Measurements from ENCODE around the gene BCL11B. TPM values are rescaled to one million over a fixed set of nuclear protein-coding genes. Genes with fewer than 3 reads are reported as not detected.

BCL11B gene
- polyA plus RNA-seq, 4 donors: 0.60 to 3.1 (median 2.5) TPM

DNA sequence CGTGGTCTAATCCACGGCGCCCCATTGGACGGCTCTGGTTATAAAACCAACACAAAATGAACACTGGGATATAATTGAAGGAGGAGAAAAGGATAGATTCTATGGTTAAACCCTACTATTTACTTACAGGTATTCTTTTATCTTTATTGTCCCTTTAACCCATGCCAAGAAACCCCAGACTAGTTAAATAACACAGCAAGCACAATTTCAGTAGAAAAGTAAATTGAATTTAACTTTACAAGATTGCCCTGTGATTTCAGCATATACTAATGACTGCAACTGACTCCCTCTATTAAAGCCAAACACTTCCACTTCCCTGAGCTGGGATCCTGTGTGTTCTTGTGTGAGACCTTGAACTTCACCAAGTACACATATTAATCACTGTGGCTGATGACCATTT lies 45.3 kb downstream of the BCL11B start:
- no peak for DNase-seq (ENCODE audit: low read depth in 4 of 4, low spot score in 3 of 4)

DNA sequence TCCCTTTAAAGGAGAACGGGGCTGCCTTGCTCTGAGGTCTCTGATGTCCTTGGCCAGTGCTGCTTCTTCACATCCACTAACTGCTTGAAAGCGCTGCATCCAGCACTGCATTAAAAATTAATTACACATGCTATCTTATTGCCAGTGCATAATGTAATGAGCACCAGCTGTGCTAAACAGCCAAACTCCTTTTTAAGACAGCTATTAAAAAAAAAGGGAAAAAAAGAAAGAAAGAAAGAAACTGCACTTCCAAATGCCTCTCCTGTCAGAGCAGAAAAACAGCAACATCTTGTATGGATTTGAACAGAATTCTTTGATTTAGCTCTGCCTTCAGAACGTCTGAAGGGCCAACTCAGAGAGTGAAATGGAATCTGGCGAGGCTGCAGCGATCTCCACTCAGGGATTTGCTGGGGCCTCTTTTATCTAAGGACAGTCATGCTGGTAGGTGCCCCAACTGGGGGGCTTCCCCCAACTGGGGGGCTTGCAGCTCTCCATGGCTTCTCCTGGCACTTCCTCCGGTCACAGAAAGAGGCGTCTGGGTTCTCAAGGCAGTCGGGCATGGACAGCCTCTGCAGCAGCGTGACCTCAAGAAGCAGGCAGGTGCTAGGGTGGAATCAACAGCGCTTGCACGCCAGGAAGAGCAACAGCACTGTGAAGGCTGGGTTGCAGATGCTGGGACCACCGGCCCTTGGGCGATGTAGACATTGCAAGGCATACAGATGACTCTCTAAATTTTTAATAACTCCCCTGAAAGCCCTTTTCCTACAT lies 46.4 kb downstream of the BCL11B start:
- DNase-seq (ENCODE audit: low read depth in 4 of 4, low spot score in 3 of 4): no peak

DNA sequence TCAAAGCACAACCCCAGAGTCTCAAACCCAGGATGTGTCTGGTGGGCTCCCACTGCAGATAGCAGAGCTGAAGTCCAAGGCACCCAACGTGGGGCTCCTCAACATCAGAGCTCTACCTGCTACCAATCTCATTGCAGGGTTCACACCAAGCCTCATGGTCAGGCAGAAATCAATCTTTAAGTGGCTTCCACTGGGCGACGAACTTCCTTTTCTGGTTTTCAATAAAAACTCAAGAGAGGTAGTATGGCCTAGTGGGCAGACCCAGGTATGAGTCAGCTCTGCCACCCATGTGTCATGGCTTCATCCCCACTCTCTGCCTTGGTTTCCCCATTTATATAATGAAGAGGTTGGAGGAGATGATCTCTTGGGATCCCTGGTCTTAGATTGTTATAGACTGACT lies 47.0 kb downstream of the BCL11B start:
- DNase-seq (ENCODE audit: low read depth in 4 of 4, low spot score in 3 of 4): no peak

DNA sequence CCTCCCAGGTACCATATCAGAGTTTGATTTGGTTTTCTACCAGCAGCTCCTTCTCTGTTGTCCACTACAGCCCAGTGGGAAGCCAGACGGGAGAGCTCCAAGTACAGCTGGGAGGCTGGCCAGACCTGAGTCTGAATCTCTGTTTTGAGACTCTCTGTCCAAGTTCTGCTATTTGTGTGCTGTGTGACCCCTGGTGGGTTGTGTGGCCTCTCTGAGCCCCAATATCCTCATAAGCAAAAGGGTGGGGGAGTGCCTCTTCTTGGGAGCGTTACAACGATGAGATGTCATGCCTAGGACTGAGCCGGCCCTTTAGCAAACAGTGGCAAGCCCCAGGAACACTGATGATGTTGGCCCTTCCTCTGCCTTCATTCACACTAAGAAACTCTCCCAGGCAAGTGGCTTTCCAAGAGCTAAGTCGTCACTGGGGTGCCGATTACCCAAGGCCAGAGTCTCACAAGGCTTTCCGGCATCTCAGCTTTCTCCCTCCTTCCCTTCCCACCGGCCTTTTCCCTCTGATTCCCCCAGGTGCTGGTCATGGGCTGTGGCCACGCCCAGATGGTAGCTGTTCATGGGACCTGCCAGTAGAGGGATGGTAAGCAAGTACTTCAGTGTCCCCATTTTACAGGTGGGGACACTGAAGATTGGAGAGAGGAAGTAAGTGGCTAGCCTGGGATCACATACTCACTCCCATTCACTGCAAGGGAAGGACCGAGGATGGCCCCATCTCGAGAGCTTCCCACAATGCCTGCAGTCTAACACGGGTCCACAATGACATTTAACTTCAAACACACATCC lies 47.7 kb downstream of the BCL11B start:
- DNase-seq (ENCODE audit: low read depth in 4 of 4, low spot score in 3 of 4): no peak

DNA sequence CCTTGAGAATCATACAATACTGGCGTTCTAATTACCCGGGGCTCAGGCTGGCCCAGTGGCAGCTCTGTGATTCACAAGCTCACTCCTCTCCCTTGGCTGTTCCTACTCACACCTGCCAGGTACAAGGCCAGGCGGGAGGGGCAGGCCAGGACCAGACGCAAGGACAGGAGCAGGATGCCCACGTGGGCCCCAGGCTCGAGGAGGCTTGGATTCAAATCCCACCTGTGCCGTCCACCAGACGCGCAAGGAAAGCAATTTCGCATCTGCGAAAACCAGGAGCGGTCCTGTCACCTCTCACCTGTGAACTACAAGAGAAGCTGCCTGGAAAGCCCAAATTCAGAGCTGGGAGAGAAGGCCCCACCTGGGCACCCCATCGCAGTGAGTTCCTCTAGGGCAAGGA lies 50.6 kb downstream of the BCL11B start:
- DNase-seq (ENCODE audit: low read depth in 4 of 4, low spot score in 3 of 4): no peak

DNA sequence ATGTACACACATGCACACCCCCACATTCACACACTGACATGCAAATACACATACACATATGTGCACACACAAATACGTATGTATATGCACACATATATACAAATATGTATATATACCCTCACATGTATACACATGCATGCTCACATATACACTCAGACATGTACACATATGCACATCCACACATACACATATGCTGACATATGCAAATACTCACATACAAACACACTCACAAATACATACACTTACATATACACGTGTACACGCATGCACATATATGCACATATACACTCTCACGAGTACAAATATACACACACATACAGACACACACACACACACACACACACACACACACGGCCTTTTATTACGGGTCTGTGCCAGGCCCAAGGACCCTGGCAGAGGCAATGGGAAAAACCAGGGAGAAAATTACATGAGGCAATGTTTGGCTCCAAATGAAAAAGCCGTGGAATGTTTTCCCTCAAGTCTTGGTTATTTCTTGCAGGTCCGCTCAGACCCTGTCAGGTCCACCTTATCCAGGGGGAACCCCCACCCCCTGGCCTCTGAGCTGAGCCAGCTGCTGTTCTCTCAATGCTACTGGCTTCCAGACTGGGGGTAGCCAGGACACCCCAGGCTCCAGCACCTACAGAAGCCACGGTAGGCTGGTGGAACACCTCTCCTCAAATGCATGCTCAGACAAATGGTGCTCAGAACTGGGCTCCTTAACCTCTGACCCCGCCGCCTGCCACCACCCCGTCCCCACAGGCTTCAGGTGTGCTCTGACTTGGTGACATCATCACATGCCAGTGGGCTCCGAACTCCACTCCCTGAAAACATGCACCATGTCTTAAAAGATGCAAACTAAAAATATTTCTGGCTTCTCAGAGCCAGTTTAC lies 54.7 kb downstream of the BCL11B start:
- no peak for DNase-seq (ENCODE audit: low read depth in 4 of 4, low spot score in 3 of 4)

DNA sequence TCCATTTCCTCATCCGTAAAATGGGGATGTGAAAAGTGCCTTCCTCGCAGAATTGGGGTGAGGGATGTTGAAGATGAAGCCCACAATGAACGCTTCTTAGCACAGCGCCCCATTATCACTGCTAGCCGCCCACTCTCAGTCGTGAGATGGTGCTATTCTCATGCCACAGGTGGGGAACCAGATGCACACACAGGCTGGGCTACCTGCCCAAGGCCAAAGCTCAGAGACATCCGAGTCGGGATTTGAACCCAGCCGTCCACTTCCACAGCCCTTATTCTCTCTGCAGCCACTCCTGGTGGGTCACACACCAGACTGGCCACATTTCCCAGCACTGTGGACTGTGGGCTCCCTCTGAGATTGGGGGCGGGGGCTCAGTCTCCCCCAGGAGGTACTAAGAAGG lies 55.8 kb downstream of the BCL11B start:
- no peak for DNase-seq (ENCODE audit: low read depth in 4 of 4, low spot score in 3 of 4)

DNA sequence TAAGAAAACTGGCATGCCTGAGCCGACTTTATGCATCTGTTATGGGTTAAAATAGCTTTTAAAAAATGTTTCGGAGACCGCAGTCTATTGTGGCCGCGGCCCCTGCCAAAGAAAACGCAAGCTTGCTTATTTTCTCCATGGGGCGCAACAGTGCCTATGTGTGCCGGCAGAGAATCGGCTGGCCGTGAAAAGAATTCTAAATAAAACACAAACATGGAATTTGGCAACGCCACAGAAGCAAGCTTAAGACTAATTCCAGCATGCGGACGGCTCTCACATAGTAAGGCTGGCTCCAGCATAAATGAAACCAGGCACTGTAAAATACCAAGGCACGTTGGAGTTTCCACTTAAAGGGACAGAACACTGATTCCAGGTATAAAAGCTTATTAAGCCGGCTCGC lies 56.7 kb downstream of the BCL11B start:
- DNase-seq (ENCODE audit: low read depth in 4 of 4, low spot score in 3 of 4): no peak

DNA sequence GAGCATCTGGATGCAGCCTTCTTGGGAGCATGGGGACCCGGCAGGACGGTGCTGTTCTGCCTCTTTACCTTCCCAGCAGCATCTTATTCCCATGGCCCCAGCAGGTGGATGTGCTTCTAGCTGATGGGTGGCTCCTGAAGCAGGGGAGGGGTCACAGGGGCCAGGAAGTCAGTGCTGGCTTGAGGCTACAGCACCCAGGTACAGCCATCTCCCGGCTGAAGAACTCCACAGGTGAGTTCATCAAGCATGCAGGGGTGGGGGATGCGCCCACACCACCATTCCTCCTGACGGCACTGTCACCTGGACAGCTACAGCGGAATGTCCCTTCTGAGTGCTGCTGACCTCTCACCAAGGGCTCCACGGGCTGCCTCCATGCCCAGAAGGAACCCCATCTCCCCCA lies 57.3 kb downstream of the BCL11B start:
- DNase-seq (ENCODE audit: low read depth in 4 of 4, low spot score in 3 of 4): no peak

DNA sequence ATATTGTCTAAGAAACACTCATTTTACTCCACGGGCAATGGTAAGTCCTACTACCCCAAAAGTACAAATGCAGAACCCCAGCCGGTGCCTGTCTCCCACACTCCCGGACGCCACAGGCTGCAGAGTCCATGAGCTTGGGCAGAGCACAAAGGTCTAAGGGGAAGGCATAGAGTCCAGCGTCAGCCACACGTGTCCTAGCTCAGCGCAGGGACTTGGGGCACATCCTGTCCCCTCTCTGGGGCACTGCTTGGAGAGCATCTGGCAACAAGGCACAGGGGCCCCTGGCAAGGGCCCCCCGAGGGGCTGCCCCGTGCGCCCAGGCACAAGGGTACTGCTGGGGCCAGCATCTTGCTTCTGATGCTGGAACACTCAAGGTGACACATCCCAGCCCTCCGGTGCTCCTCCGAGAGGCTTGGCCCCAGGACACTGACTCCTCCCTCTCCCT lies 58.4 kb downstream of the BCL11B start:
- no peak for DNase-seq (ENCODE audit: low read depth in 4 of 4, low spot score in 3 of 4)

DNA sequence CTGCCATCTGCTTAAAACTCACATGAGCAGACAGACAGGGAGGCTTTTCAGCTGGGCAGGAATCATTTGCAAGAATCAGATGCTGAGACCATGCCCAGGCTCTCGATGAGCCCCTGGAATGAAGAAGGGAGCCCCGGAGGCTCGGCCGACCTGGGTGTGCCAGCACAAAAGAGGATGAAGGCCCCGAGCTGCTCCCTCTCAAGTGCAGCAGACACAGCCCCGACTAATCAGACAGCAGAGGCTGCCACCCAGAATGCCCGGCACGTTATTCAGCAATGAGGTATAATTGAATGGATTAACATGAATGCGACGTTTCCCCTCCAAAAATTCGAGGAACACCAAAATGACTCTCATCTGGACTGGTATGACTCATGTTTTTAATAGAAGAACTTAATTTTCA lies 58.9 kb downstream of the BCL11B start:
- DNase-seq (ENCODE audit: low read depth in 4 of 4, low spot score in 3 of 4): no peak

DNA sequence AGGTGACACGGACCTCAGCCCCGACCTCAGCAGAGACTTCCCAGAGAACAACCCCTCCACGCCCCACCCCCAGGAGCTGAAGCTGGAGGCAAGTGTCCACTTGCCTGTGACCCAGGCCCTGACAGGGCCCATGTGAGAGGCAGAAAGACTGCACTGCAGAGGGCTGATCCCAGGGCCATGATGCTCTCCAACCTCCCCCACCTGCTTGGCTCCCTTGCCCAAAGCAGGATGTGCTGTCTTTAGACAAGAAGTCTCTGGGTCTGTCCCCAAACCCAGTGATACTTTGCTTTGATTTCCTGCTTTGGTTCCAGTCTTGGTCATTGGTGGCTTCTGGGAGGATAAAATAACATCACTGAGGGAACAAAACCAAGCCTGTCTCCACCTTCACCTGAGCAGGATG lies 59.4 kb downstream of the BCL11B start:
- no peak for DNase-seq (ENCODE audit: low read depth in 4 of 4, low spot score in 3 of 4)

DNA sequence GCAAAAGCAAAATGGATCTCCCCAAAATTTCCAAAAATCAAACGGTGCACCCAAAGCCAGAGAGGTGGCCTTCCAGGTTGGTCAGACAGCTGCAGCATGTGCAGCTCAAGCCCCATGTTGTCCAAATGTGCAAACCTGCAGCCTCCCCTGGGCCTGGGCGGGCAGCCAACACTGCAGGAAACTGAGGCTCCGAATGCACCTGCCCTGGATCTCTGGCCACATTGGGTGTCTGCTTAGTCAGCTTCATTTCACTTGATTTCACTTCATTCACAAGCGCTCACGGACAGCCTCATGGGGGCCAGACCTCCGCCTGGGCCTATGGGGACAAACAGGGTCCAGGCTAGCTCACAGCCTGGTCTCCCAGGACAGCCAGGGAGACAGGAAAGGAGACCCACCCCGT lies 59.8 kb downstream of the BCL11B start:
- no peak for DNase-seq (ENCODE audit: low read depth in 4 of 4, low spot score in 3 of 4)

DNA sequence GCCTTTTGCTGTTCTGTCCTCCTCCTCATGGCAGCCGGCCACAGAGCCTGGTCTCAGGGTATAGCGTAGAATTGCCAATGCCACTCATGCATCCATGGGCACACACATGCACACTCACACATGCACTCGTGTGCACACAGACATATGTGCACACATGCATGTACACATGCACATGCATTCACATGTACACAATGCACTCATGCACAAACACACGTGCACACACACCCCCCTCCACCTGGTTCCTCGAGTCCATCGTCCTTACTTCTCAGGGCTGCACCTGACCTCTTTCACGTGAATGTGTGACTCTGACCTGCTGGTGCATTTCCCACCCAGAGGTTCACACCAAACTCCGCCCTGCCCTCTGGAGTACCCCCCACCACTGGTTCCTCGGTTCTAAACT lies 60.6 kb downstream of the BCL11B start:
- no peak for DNase-seq (ENCODE audit: low read depth in 4 of 4, low spot score in 3 of 4)

DNA sequence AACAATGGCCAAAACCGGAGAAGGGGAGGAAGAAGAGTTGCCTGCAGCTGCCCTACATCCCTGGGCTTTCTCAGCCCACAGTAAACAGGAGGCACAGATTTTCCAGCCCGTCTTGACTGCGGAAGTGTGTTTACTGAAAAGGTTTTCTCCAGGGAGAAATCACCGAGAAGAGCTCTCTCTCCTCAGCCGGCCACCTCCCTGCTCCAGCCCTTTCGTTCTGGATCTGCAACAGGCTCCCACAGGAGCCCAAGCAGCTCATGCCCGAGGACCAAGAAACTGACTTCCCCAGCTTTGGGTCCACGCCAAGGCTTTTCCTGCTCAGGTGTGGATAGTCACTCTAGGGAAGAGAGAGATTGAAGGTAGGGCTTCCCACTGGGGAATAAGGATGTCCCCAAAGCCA lies 61.7 kb downstream of the BCL11B start:
- DNase-seq (ENCODE audit: low read depth in 4 of 4, low spot score in 3 of 4): no peak

DNA sequence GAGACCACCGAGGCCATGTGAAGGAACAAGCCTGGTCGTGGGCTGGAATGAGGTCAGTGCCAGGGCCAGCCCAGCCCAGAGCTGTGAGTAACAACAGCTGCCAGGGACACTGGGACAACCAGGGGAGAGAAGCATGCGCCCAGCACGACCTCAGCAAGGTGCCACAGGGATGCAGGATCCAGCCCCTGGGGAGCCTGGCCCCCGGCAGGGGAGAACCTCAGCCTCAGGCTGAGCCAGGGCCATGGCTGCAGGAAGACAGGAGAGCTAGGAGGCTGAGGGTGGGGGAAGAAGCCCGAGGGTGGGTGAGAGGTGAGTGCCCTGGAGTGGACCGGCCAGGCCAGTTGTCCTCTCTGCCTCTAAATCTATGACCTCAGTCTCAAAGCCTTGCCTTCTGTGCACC lies 62.6 kb downstream of the BCL11B start:
- DNase-seq (ENCODE audit: low read depth in 4 of 4, low spot score in 3 of 4): no peak

DNA sequence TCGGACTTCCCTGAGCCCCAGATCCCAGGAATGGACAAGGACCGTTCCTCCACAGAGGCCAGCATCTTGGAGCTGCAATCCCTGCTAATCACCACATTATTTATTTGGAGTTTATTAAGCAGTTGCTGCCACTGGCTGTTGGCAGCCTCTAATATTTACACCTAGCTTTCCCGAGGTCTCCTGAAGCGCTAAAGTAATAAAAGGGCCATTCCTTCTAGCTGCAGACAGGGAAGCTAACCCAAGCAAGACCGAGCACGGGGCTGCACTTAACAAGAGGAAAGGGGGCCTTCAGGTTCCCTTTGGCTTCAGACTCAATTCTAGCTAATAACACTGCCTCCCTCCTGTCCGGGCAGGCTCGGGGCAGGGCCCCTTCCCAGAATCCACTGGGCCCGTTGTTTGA lies 63.7 kb downstream of the BCL11B start:
- no peak for DNase-seq (ENCODE audit: low read depth in 4 of 4, low spot score in 3 of 4)

DNA sequence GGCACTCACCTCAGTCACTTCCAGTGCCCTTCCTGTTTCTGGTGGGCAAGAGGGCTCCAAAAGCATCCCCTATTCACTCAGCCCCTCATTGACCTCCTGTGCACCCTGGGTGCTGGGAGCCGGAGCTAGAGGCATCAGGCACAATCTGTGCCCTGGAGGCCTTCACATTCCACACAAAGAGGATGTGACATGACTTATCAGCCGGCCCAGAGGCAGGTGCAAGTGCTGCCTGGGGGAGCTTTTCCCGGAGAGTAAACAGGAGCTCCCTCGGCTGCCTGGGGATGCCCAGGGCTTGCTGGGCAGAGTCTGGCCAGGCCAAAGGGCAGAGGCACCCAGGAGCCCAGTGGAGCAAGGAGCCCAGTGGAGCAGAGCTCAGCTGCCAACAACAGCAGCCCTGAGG lies 64.5 kb downstream of the BCL11B start:
- DNase-seq (ENCODE audit: low read depth in 4 of 4, low spot score in 3 of 4): no peak

DNA sequence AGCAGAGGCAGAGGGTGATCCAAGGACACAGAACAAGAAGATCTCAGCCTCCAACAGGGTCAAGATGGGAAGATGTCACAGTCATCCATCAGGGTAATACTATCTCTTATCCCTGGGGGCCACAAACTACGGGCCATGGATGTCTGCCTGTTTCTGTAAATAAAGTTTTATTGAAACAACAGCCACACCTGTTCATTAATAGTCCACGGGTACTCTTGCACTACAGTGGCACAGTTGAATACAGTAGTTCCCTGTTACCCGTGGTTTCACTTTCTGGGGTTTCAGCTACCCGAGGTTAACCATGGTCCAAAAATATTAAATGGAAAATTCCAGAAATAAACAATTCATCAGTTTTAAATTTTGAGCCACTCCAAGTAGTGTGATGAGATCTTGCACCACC lies 65.9 kb downstream of the BCL11B start:
- no peak for DNase-seq (ENCODE audit: low read depth in 4 of 4, low spot score in 3 of 4)

DNA sequence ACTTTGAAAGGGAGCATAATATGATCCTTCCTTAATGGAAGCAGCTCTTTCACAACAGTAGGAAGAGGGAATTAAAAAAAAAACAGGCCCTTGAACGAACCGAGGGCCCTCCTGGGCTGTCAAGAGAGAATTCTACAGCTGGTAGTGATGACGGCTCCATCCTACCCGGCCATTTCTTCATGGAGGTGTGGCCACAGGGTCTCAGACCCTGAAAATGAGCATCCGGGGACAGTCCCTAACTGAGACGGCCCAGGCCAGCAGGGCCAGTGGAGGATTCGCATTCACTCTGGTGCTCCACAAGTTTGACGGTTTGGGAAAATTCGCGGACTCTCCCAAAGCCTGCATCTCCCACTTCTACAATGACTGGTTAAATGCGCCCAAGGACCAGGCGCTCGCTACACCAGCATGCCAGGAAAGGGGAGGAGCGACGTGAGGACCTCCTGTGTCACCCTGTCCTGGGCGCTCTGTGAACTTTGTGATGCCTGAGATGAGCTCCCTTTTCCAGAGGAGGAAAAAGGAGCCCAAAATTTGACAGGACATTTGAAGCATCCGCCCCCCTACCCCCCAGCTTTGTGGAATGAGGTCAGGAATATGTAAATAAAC lies 66.8 kb downstream of the BCL11B start:
- DNase-seq (ENCODE audit: low read depth in 4 of 4, low spot score in 3 of 4): no peak

DNA sequence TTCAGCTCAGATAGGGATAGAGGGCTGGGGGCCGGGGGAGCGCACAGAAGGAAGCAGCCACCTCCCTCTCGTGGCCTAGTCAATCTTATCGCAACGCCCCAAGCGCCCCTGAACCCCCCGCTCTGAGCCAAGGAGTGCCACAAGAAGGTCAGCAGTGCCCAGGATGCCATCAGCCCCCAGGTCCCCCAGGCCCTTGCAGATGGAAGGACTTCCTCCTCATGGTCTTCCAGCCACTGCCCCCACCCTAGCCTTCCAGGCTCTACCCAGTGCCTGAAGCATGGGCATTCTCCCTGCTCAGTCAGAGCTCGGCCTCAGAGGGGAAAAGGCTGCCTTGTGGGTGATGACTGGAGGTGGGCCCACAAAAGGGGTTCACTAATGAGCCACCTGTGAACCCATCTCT lies 68.2 kb downstream of the BCL11B start:
- no peak for DNase-seq (ENCODE audit: low read depth in 4 of 4, low spot score in 3 of 4)

Data from left renal pelvis (tissue), 4 donors.